Thyroid gland (tissue), 4 donors: ENCODE measurements around the gene CNN3.

Experiments used
- CTCF ChIP-seq, 6 experiments: fragments of 200-600 bp in 3 of 6; fragments of 450-650 bp in 3 of 6; sonication (generic) in 3 of 6; IDR thresholded peaks; one replicate each; pipeline ENCODE4 v1.5.1; 2016 to 2019; ENCODE audit warnings: antibody characterized with exemption in 6 of 6, mild to moderate bottlenecking in 2 of 6, inconsistent platforms in 1 of 6, moderate library complexity in 1 of 6
- POLR2A ChIP-seq, 2 donors: fragments of 450-650 bp; IDR thresholded peaks; one replicate each; pipeline ENCODE4 v1.6.1; 2017; ENCODE audit warnings: antibody characterized with exemption in 2 of 2, mild to moderate bottlenecking in 2 of 2, moderate library complexity in 1 of 2

DNA sequence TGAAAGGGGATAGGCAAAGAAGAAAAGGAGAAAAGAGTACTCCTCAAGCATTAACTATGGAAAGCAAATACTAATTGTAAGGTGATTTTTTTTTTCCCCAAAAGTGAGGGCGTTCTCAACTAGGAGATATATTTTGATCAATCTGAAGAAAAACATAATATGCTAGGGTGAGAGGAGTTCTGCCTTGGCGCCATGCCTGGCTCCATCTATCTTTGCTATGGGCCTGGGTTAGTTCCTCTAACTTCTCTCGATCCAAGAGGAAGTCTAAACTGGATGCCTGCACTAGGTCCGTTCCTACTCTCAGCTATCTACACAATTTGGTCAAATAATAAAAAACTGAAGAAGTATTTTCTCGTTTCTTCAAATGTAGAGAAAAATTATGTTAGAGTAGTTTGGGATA is 20.5 kb downstream of the CNN3 start:
- no peak for TF ChIP-seq CTCF (IDR thresholded peaks at IDR 0.05)
- no peak for TF ChIP-seq POLR2A (IDR thresholded peaks at IDR 0.05)
